WERI-Rb-1 (cell line): Measurements from ENCODE around the gene MPP1.
"Not testable (repeated sequence)": the region's sequence is repeated elsewhere in the genome, so short reads cannot be mapped to it uniquely, and the experiment has no call there.

ENCODE experiments used
- DNase-seq: peaks from one replicate; pipeline ENCODE4 v3.0.0-alpha.2; 2020
- H3K27ac ChIP-seq: fragments of 250-450 bp; sonication (Bioruptor Pico); 2 replicates; pipeline ENCODE4 v1.5.1; 2020; ENCODE audit warnings: mild to moderate bottlenecking, moderate library complexity
- H3K27me3 ChIP-seq: fragments of 250-450 bp; sonication (Bioruptor Pico); 2 replicates; pipeline ENCODE4 v1.5.1; 2021; ENCODE audit warnings: mild to moderate bottlenecking, low read depth, moderate library complexity; ENCODE audit not compliant: insufficient read depth, severe bottlenecking
- H3K36me3 ChIP-seq: fragments of 250-450 bp; sonication (Bioruptor Pico); 2 replicates; pipeline ENCODE4 v1.5.1; 2020; ENCODE audit warnings: mild to moderate bottlenecking, moderate library complexity
- H3K4me3 ChIP-seq: 2 replicates; pipeline ENCODE4 v1.5.1; 2011; ENCODE audit warnings: low read depth, mild to moderate bottlenecking, control low read depth, low read length
- H3K9me3 ChIP-seq: fragments of 250-450 bp; sonication (Bioruptor Pico); 2 replicates; pipeline ENCODE4 v1.5.1; 2021; ENCODE audit warnings: mild to moderate bottlenecking, moderate library complexity; ENCODE audit not compliant: severe bottlenecking
- CTCF ChIP-seq: IDR thresholded peaks from 2 replicates; pipeline ENCODE4 v1.5.1; 2011; ENCODE audit warnings: low read depth, mild to moderate bottlenecking, control low read depth, inconsistent platforms, low read length

MPP1 gene

GRCh38 chrX:154833746-154834274 lies 28.5 kb upstream of the MPP1 start:
- DNase-seq, result no peak
- no peak overlapping the region for H3K27ac ChIP-seq
- H3K9me3 ChIP-seq, result no peaks in the 10 kb centered on the region
- H3K36me3 ChIP-seq, result no peaks in the 10 kb centered on the region
- H3K4me3 ChIP-seq, result no peak overlapping the region
- no peaks in the 10 kb centered on the region for H3K27me3 ChIP-seq
- no peak for TF ChIP-seq CTCF

GRCh38 chrX:154829926-154830442 lies 24.7 kb upstream of the MPP1 start:
- no peaks in the 10 kb centered on the region for H3K36me3 ChIP-seq
- no peaks in the 10 kb centered on the region for H3K27me3 ChIP-seq
- H3K9me3 ChIP-seq, result no peaks in the 10 kb centered on the region
- no peak overlapping the region for H3K27ac ChIP-seq
- H3K4me3 ChIP-seq, result no peak overlapping the region
- TF ChIP-seq CTCF, result peak; percentile 20; the same call in 1 of the 2 replicates
- no peak for DNase-seq

- no peaks in the 10 kb centered on the region for H3K36me3 ChIP-seq
- no peak for TF ChIP-seq CTCF
- no peaks in the 10 kb centered on the region for H3K27me3 ChIP-seq
- peak overlapping the region; percentile 43 for H3K27ac ChIP-seq
- no peak for DNase-seq
- H3K9me3 ChIP-seq, result no peaks in the 10 kb centered on the region
- H3K4me3 ChIP-seq, result no peak overlapping the region
Observed at GRCh38 chrX:154829134-154829533, 23.8 kb upstream of the MPP1 start.

GRCh38 chrX:154828016-154828408 lies 22.7 kb upstream of the MPP1 start:
- no peaks in the 10 kb centered on the region for H3K27me3 ChIP-seq
- H3K9me3 ChIP-seq, result no peaks in the 10 kb centered on the region
- TF ChIP-seq CTCF, result no peak
- no peak overlapping the region for H3K4me3 ChIP-seq
- no peak for DNase-seq
- H3K27ac ChIP-seq, result peak overlapping the region; percentile 77
- H3K36me3 ChIP-seq, result no peaks in the 10 kb centered on the region

- H3K27ac ChIP-seq, result peak overlapping the region; percentile 77
Observed at GRCh38 chrX:154827194-154828015, 22.1 kb upstream of the MPP1 start.

GRCh38 chrX:154825586-154825985 lies 20.3 kb upstream of the MPP1 start:
- H3K27me3 ChIP-seq, H3K9me3 ChIP-seq, H3K27ac ChIP-seq, H3K4me3 ChIP-seq, H3K36me3 ChIP-seq, DNase-seq: not testable (repeated sequence)

More at GRCh38 chrX:154827194-154828015, 22.1 kb upstream of the MPP1 start:
- DNase-seq, result no peak
- TF ChIP-seq CTCF, result no peak
- Histone ChIP-seq H3K36me3 (no peaks in the 10 kb centered on the region), H3K4me3 (no peak overlapping the region), H3K27me3 (no peaks in the 10 kb centered on the region), H3K9me3 (no peaks in the 10 kb centered on the region)
